Progenitor cell of endocrine pancreas (in vitro differentiated cells): ENCODE data around the gene SPIRE1. TPM values are rescaled to one million over a fixed set of nuclear protein-coding genes. Genes with fewer than 3 reads are reported as not detected.
A peak's percentile ranks its signal among the peaks of the same experiment; 100 is the strongest.

ENCODE experiments used
- DNase-seq: peaks from one replicate; pipeline ENCODE4 v3.0.0; 2021; ENCODE audit warnings: low spot score; ENCODE audit not compliant: unreplicated experiment
- H3K27ac Mint-ChIP-seq: 2 replicates; pipeline ENCODE4 v1.8.0; 2021; ENCODE audit warnings: mild to moderate bottlenecking, moderate library complexity, mixed read lengths
- H3K27me3 Mint-ChIP-seq: 2 replicates; pipeline ENCODE4 v1.8.0; 2021; ENCODE audit warnings: mixed read lengths
- H3K36me3 Mint-ChIP-seq: 2 replicates; pipeline ENCODE4 v1.8.0; 2022; ENCODE audit warnings: mixed read lengths; ENCODE audit not compliant: insufficient read depth
- H3K4me1 Mint-ChIP-seq: 2 replicates; pipeline ENCODE4 v1.8.0; 2021; ENCODE audit warnings: low read depth, mixed read lengths
- H3K4me3 Mint-ChIP-seq: 2 replicates; pipeline ENCODE4 v1.8.0; 2021; ENCODE audit warnings: low read depth, mild to moderate bottlenecking, moderate library complexity, mixed read lengths
- H3K9me3 Mint-ChIP-seq: 2 replicates; pipeline ENCODE4 v1.8.0; 2021; ENCODE audit warnings: low read depth, mixed read lengths
- total RNA-seq: library from RNA; stranded (reverse); gene quantifications from 2 replicates; pipeline ENCODE4 v1.2.1, GENCODE V29; 2021
- TF ChIP-seq, protein P1 (sequence below): fragments of 200-600 bp; sonication (generic); IDR thresholded peaks from one replicate; pipeline ENCODE4 v1.5.0; 2021; ENCODE audit warnings: antibody characterized with exemption, mild to moderate bottlenecking; ENCODE audit not compliant: unreplicated experiment

The SPIRE1 gene
- total RNA-seq, 1 donor from 2014 or later, result 24.6 TPM

DNA sequence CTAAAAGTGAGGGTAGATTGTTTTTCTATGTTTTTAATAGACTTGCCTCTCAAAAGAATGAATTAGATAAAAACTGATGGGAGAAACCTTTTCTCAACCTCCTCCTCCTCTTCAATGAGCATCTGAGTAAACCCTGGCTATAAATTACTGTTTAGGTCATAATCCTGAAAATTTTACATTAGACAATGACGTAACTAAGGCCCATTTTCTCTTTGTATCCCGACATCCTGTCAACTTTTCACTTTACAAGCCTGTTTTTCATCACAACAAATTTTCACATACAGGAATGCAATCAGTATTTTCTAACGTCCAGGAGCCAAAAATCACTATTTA is 1.3 kb downstream of the SPIRE1 start:
- TF ChIP-seq, protein P1, sequence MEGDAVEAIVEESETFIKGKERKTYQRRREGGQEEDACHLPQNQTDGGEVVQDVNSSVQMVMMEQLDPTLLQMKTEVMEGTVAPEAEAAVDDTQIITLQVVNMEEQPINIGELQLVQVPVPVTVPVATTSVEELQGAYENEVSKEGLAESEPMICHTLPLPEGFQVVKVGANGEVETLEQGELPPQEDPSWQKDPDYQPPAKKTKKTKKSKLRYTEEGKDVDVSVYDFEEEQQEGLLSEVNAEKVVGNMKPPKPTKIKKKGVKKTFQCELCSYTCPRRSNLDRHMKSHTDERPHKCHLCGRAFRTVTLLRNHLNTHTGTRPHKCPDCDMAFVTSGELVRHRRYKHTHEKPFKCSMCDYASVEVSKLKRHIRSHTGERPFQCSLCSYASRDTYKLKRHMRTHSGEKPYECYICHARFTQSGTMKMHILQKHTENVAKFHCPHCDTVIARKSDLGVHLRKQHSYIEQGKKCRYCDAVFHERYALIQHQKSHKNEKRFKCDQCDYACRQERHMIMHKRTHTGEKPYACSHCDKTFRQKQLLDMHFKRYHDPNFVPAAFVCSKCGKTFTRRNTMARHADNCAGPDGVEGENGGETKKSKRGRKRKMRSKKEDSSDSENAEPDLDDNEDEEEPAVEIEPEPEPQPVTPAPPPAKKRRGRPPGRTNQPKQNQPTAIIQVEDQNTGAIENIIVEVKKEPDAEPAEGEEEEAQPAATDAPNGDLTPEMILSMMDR, result no peak
- DNase-seq, result no peak
- Mint-ChIP-seq H3K36me3 (peaks cover 3% of the 10 kb centered on the region), H3K9me3 (no peaks in the 10 kb centered on the region), H3K4me1 (peaks cover 13% of the 10 kb centered on the region), H3K4me3 (peak overlapping the region; percentile 77), H3K27me3 (peaks cover 4% of the 10 kb centered on the region), H3K27ac (peak overlapping the region; percentile 87)

DNA sequence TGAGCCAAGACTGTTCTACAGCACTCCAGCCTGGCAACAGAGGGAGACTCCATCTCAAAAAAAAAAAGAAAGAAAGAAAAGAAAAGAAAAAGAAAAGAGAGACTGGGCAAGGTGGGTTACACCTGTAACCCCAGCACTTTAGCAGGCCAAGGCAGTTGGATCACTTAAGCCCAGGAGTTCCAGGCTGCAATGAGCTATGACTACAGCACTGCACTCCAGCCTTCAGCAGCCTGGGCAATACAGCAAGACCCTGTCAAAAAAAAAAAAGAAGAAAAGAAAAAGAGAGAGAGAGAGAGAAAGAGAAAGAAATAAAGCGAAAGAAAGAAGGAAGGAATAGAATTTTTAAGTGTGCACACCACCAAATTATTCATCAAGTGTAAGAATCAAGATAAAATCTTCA is 2.9 kb downstream of the SPIRE1 start:
- Mint-ChIP-seq H3K4me1 (peaks cover 13% of the 10 kb centered on the region), H3K36me3 (peaks cover 3% of the 10 kb centered on the region), H3K9me3 (no peaks in the 10 kb centered on the region), H3K27me3 (peaks cover 4% of the 10 kb centered on the region), H3K4me3 (peak overlapping the region; percentile 21), H3K27ac (no peak overlapping the region)
- DNase-seq, result no peak
- TF ChIP-seq, protein P1, result no peak

DNA sequence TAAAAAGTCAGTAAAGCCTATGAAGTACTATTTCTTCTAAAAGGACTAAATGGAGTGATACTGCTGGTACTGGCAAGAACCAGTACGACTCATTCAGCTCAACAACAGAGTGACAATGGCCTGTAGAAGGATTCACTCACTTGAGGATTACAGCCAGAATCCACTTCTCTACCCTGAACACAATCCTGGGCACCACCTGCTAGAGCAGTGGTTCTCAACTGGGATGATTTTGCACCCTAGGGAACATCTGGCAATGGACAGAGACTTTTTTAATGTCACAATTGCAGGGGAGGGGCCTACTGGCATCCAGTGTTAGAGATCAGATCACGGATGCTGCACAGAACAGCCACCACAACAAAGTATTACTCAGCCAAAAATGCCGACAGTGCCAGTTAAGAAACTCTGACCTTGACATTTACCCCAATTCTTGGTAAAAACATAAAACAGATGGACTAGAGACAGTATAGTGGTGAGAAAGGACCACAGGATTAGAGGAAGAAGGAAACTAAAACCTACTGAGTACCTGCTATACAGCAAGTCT is 5.0 kb downstream of the SPIRE1 start:
- Mint-ChIP-seq H3K4me3 (no peak overlapping the region), H3K4me1 (peaks cover 11% of the 10 kb centered on the region), H3K36me3 (peaks cover 3% of the 10 kb centered on the region), H3K27me3 (no peaks in the 10 kb centered on the region), H3K27ac (no peak overlapping the region), H3K9me3 (no peaks in the 10 kb centered on the region)
- no peak for DNase-seq
- TF ChIP-seq, protein P1, result no peak

DNA sequence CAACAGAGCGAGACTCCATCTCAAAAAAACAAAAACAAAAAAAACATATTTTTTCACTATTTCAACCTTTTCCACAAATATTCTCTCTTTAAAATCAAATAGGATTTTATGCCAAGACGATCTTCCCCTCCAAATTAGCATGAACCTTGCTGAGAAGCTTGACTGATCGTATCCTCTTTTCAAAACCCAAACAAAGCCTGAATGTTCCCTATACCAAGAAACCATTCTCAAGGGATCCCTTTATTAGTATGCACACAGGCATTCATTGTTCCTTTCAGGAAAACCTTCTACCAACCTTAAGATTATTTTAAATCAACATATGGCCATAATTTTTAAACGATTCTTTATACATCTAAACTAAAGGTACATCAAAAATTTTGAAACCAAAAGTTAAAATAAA is 6.3 kb downstream of the SPIRE1 start:
- H3K4me3 Mint-ChIP-seq, result no peak overlapping the region
- TF ChIP-seq, protein P1, result no peak
- DNase-seq, result no peak
- H3K9me3 Mint-ChIP-seq, result no peaks in the 10 kb centered on the region
- H3K27ac Mint-ChIP-seq, result no peak overlapping the region
- H3K27me3 Mint-ChIP-seq, result no peaks in the 10 kb centered on the region
- H3K4me1 Mint-ChIP-seq, result peaks cover 9% of the 10 kb centered on the region
- peaks cover 3% of the 10 kb centered on the region for H3K36me3 Mint-ChIP-seq

DNA sequence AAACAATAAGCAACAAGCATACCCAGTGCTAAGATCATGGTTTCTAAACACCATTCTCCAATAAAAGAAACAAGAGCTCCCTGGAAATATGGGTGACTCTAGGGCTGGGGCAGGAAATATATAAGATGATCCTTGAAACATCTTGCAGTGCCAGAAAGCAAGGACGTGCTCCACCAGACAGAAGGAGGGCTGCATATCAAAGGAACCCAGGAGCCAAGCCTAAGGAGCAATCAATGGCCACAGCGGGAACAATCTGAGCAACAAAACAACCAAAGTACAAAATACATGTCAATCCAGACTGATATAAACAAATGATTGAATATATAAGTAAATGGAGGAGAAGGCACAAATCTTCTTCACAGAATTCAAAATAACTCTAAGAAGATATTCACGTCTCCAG is 10.1 kb downstream of the SPIRE1 start:
- Mint-ChIP-seq H3K4me1 (peaks cover 12% of the 10 kb centered on the region), H3K27me3 (no peaks in the 10 kb centered on the region), H3K27ac (no peak overlapping the region), H3K9me3 (no peaks in the 10 kb centered on the region), H3K4me3 (no peak overlapping the region), H3K36me3 (peaks cover 1% of the 10 kb centered on the region)
- no peak for DNase-seq
- TF ChIP-seq, protein P1, result no peak
